Thoracic aorta (tissue), 2 donors: ENCODE data around the gene LRRN2. TPM values are rescaled to one million over a fixed set of nuclear protein-coding genes. Genes with fewer than 3 reads are reported as not detected.

ENCODE experiments used
- ATAC-seq: fragments of 150-250 bp; one replicate; pipeline ENCODE4 v1.8.0; 2017; ENCODE audit warnings: low read depth; ENCODE audit not compliant: insufficient number of reproducible peaks, low FRiP score
- DNase-seq: peaks from one replicate; pipeline ENCODE4 v3.0.0-alpha.2; 2020; ENCODE audit warnings: low spot score
- H3K27ac ChIP-seq, 2 donors: fragments of 200-600 bp; sonication (generic); 1 replicate in 1 of 2; 2 replicates in 1 of 2; pipeline ENCODE4 v1.5.1; 2016; ENCODE audit warnings: mild to moderate bottlenecking in 2 of 2, moderate library complexity in 2 of 2
- H3K27me3 ChIP-seq: fragments of 200-600 bp; sonication (generic); replicated peaks from 2 replicates; pipeline ENCODE4 v1.6.0; 2016; ENCODE audit warnings: mild to moderate bottlenecking; ENCODE audit not compliant: insufficient read depth
- H3K36me3 ChIP-seq: fragments of 200-600 bp; sonication (generic); one replicate; pipeline ENCODE4 v1.5.1; 2016
- H3K4me1 ChIP-seq, 2 donors: fragments of 200-600 bp; sonication (generic); 1 replicate in 1 of 2; 2 replicates in 1 of 2; pipeline versions ENCODE4 v1.5.1 to v1.6.0; 2016; ENCODE audit warnings: low read depth in 2 of 2, mild to moderate bottlenecking in 1 of 2; ENCODE audit not compliant: control insufficient read depth in 1 of 2
- H3K4me3 ChIP-seq: fragments of 200-600 bp; sonication (generic); 2 replicates; pipeline ENCODE4 v1.5.1; 2016; ENCODE audit warnings: mild to moderate bottlenecking
- H3K9me3 ChIP-seq: fragments of 200-600 bp; sonication (generic); 2 replicates; pipeline ENCODE4 v1.5.1; 2016
- total RNA-seq, 2 donors: library from RNA; depleted of rRNA; stranded (reverse); fragments of >200 nt; gene quantifications; one replicate each; pipeline versions ENCODE4 v1.1.0 to v1.2.3, GENCODE V29; 2016
- TF ChIP-seq, protein P1 (sequence below): fragments of 200-600 bp; sonication (generic); IDR thresholded peaks from one replicate; pipeline ENCODE4 v1.5.1; 2019; ENCODE audit warnings: antibody characterized with exemption

The LRRN2 gene
- total RNA-seq, 2 donors from 2014 or later: 0.63 to 0.81 TPM

DNA sequence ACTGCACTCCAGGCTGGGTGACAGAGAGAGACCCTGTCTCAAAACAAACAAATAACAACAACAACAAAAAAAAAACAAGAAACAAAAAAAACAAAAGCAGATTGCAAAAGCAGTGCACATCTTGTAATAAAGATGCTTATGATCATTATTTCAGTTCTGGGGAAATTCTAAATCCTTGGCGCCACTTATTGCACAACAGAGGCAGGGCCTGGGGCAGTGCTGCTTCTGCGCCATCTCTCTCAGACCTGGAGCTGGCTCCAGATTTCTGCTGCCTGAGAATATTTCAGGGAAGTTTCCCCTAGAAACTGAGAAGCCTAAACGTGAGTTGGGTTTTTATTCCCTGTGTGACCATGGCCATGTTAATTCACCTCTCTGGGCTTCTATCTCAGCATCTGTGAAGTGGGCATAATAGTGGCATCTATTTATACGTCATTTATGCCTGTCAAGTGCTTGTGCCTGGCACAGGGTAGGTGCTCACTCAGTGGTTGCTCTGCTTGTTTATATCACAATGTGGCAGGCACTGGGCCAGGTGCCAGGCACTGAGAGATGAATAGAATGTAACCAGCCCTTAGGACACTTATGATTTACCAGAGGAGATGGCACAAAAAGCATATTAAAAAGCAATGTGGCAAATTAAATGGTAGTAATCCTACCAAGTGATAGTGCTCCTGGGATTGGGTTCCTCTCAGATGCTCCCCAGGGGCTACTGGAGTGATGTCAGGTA is 101.5 kb downstream of the LRRN2 start:
- H3K27ac ChIP-seq: no peak overlapping the region
- no peak overlapping the region for H3K4me3 ChIP-seq
- H3K9me3 ChIP-seq: no peaks in the 10 kb centered on the region
- TF ChIP-seq, protein P1, sequence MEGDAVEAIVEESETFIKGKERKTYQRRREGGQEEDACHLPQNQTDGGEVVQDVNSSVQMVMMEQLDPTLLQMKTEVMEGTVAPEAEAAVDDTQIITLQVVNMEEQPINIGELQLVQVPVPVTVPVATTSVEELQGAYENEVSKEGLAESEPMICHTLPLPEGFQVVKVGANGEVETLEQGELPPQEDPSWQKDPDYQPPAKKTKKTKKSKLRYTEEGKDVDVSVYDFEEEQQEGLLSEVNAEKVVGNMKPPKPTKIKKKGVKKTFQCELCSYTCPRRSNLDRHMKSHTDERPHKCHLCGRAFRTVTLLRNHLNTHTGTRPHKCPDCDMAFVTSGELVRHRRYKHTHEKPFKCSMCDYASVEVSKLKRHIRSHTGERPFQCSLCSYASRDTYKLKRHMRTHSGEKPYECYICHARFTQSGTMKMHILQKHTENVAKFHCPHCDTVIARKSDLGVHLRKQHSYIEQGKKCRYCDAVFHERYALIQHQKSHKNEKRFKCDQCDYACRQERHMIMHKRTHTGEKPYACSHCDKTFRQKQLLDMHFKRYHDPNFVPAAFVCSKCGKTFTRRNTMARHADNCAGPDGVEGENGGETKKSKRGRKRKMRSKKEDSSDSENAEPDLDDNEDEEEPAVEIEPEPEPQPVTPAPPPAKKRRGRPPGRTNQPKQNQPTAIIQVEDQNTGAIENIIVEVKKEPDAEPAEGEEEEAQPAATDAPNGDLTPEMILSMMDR: no peak
- DNase-seq (no peak), ATAC-seq (no peak)
- H3K27me3 ChIP-seq: no peaks in the 10 kb centered on the region
- H3K4me1 ChIP-seq: peaks cover 0 to 3% of the 10 kb centered on the region in 2 donors
- no peaks in the 10 kb centered on the region for H3K36me3 ChIP-seq

DNA sequence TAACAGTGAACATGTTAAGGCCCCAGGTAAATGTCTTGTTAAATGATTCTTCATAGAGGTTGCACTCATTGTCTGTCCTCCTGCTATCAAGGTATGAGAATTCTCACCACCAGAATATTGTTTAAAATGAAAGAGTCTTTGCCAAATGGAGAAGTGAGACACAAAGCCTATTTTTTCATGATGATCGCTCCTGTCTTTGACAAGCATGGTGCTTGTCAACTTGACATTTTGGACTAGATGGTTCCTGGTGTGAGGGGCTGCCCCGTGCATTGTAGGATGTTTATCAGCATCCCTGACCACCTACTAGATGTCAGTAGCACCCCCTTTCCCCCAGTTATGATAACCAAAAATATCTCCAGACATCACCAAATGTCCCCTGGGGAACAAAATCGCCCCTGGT is 103.8 kb downstream of the LRRN2 start:
- H3K36me3 ChIP-seq: no peaks in the 10 kb centered on the region
- no peaks in the 10 kb centered on the region for H3K27me3 ChIP-seq
- DNase-seq (no peak), ATAC-seq (no peak)
- TF ChIP-seq, protein P1: no peak
- H3K27ac ChIP-seq: no peak overlapping the region
- no peaks in the 10 kb centered on the region for H3K9me3 ChIP-seq
- no peak overlapping the region for H3K4me3 ChIP-seq
- H3K4me1 ChIP-seq: peaks cover 3 to 11% of the 10 kb centered on the region in 2 donors

DNA sequence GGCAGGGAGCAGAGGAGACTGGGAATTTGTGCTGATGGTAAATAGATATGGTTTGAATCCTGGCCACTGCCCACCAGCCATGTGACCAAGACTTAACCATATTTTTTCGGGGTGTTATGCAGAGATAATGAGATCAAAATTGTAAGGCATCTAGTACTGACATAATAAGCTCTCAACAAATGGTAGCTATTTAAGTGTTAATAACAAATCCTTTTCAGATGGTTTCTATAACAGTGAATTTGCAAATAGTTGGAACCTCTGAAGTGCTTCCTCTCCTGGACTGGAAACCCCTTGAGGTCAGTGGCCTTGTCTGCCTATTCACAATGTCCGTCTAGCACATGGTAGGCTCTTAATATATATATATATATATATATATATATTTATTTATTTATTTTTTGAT is 104.7 kb downstream of the LRRN2 start:
- Histone ChIP-seq H3K27me3 (no peaks in the 10 kb centered on the region), H3K4me1 (peaks cover 3 to 11% of the 10 kb centered on the region in 2 donors), H3K36me3 (no peaks in the 10 kb centered on the region), H3K27ac (no peak overlapping the region), H3K9me3 (no peaks in the 10 kb centered on the region), H3K4me3 (no peak overlapping the region)
- no peak for ATAC-seq
- TF ChIP-seq, protein P1: no peak
- DNase-seq: no peak

DNA sequence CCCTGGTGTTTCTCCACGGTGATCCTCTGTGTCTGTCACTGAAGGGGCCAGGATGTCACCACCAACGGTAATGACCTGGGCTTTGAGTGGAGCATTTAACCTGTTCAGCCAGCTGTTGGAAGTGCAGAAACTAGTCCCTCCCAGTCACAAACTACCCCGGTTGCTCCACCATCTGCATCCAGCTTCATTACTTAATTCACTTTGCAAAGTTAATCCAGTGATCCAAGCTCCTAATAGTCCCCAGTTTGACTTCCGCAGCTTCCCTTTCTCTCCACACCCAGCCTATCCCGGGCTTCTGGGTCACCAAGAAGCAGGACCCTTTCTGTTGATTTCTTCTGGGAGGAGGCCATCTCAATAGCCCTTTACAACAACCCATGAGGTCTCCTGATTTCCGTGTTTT is 105.9 kb downstream of the LRRN2 start:
- Histone ChIP-seq H3K27ac (no peak overlapping the region), H3K9me3 (no peaks in the 10 kb centered on the region), H3K27me3 (no peaks in the 10 kb centered on the region), H3K4me3 (no peak overlapping the region), H3K36me3 (no peaks in the 10 kb centered on the region), H3K4me1 (peaks cover 3 to 11% of the 10 kb centered on the region in 2 donors)
- no peak for DNase-seq
- ATAC-seq: no peak
- TF ChIP-seq, protein P1: no peak

DNA sequence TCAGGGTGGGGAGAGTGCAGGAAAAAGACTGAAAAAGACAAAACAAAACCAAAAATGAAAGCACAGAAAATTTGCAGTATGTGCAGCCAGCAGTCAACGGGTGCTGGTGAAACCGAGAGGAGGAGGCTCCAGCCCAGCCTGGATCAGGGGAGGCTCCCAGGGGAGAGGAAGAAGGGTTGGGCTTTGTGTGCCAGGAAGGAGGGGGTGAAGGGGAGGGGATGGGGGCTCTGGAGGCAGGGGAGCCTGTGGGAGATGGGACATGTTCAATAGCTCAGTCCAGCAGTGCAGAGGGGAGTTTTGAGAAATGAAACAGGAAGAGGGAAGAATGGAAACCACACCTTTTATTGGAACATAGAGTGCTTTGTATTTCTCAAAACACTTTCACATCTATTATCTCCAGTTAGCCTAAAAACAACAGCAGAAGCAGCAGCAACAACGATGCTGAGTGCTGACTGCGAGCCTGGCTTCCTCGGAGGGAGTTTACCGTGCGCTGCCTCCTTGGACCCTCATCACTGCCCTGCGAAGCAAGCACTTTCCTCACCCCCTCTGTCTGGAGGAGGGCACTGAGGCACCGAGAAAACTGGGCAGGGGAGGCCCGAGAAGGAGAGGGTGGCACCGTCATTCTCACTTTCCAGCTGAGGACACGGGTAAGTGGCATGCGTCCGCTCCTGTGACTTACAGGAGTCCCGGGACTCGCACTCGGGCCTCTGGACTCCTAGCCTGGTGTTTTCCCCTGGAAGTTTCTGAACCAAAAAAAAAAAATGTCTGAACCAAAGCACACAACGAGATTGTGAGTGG is 106.5 kb downstream of the LRRN2 start:
- ATAC-seq (no peak), DNase-seq (no peak)
- H3K36me3 ChIP-seq: no peaks in the 10 kb centered on the region
- peak overlapping the region; percentile 55 for H3K4me3 ChIP-seq
- H3K27me3 ChIP-seq: no peaks in the 10 kb centered on the region
- H3K9me3 ChIP-seq: no peaks in the 10 kb centered on the region
- no peak overlapping the region for H3K27ac ChIP-seq
- TF ChIP-seq, protein P1: no peak
- H3K4me1 ChIP-seq: peaks cover 3 to 11% of the 10 kb centered on the region in 2 donors
